Parathyroid adenoma (tissue), 2 donors: ENCODE data around the gene SECISBP2.

ENCODE experiments used
- H2AFZ ChIP-seq: fragments of 300-600 bp; sonication (generic); one replicate; pipeline ENCODE4 v1.7.0; 2017; ENCODE audit warnings: antibody characterized with exemption, mild to moderate bottlenecking
- H3K27ac ChIP-seq: fragments of 300-600 bp; sonication (generic); one replicate; pipeline ENCODE4 v1.7.0; 2017
- H3K27me3 ChIP-seq: fragments of 300-600 bp; sonication (generic); one replicate; pipeline ENCODE4 v1.7.0; 2017; ENCODE audit warnings: low read length; ENCODE audit not compliant: control insufficient read depth, insufficient read depth
- H3K36me3 ChIP-seq: fragments of 300-600 bp; sonication (generic); one replicate; pipeline ENCODE4 v1.7.0; 2017; ENCODE audit warnings: low read length; ENCODE audit not compliant: control insufficient read depth, insufficient read depth
- H3K4me1 ChIP-seq: fragments of 300-600 bp; sonication (generic); one replicate; pipeline ENCODE4 v1.7.0; 2017; ENCODE audit warnings: control low read depth
- H3K4me2 ChIP-seq: fragments of 300-600 bp; sonication (generic); one replicate; pipeline ENCODE4 v1.7.0; 2017; ENCODE audit warnings: low read length
- H3K4me3 ChIP-seq: fragments of 300-600 bp; sonication (generic); one replicate; pipeline ENCODE4 v1.7.0; 2017; ENCODE audit warnings: low read depth, low read length
- H3K79me2 ChIP-seq: fragments of 300-600 bp; sonication (generic); one replicate; pipeline ENCODE4 v1.7.0; 2017; ENCODE audit warnings: control low read depth
- H3K9ac ChIP-seq: fragments of 300-600 bp; sonication (generic); one replicate; pipeline ENCODE4 v1.7.0; 2017; ENCODE audit warnings: mild to moderate bottlenecking
- H3K9me3 ChIP-seq: fragments of 300-600 bp; sonication (generic); one replicate; pipeline ENCODE4 v1.7.0; 2017; ENCODE audit warnings: low read length; ENCODE audit not compliant: control insufficient read depth
- CTCF ChIP-seq: fragments of 300-600 bp; sonication (generic); IDR thresholded peaks from one replicate; pipeline ENCODE4 v1.7.0; 2017; ENCODE audit warnings: antibody characterized with exemption, mild to moderate bottlenecking
- donor health status: primary hyperparathyroidism.

Gene SECISBP2

GRCh38 chr9:89374176-89374575 is 55.9 kb downstream of the SECISBP2 start:
- Histone ChIP-seq H3K79me2 (no peaks in the 10 kb centered on the region), H3K9ac (no peak overlapping the region), H3K4me1 (no peaks in the 10 kb centered on the region), H3K36me3 (no peaks in the 10 kb centered on the region), H3K9me3 (no peaks in the 10 kb centered on the region), H3K4me2 (no peak overlapping the region), H2AFZ (no peak overlapping the region), H3K27ac (no peak overlapping the region), H3K27me3 (no peaks in the 10 kb centered on the region), H3K4me3 (no peak overlapping the region)
- no peak for TF ChIP-seq CTCF

GRCh38 chr9:89375191-89375760 is 57.0 kb downstream of the SECISBP2 start:
- no peaks in the 10 kb centered on the region for H3K4me1 ChIP-seq
- no peak overlapping the region for H2AFZ ChIP-seq
- H3K4me2 ChIP-seq: no peak overlapping the region
- no peaks in the 10 kb centered on the region for H3K79me2 ChIP-seq
- no peaks in the 10 kb centered on the region for H3K9me3 ChIP-seq
- H3K4me3 ChIP-seq: no peak overlapping the region
- H3K27me3 ChIP-seq: no peaks in the 10 kb centered on the region
- no peak overlapping the region for H3K9ac ChIP-seq
- no peak for TF ChIP-seq CTCF
- no peaks in the 10 kb centered on the region for H3K36me3 ChIP-seq
- H3K27ac ChIP-seq: no peak overlapping the region

- H2AFZ ChIP-seq: no peak overlapping the region
- no peaks in the 10 kb centered on the region for H3K4me1 ChIP-seq
- no peaks in the 10 kb centered on the region for H3K27me3 ChIP-seq
- H3K36me3 ChIP-seq: no peaks in the 10 kb centered on the region
- no peak overlapping the region for H3K27ac ChIP-seq
- no peaks in the 10 kb centered on the region for H3K79me2 ChIP-seq
- no peaks in the 10 kb centered on the region for H3K9me3 ChIP-seq
- H3K4me3 ChIP-seq: no peak overlapping the region
- TF ChIP-seq CTCF: no peak
- no peak overlapping the region for H3K4me2 ChIP-seq
- no peak overlapping the region for H3K9ac ChIP-seq
Measured at GRCh38 chr9:89376286-89376685, 58.0 kb downstream of the SECISBP2 start.

DNA sequence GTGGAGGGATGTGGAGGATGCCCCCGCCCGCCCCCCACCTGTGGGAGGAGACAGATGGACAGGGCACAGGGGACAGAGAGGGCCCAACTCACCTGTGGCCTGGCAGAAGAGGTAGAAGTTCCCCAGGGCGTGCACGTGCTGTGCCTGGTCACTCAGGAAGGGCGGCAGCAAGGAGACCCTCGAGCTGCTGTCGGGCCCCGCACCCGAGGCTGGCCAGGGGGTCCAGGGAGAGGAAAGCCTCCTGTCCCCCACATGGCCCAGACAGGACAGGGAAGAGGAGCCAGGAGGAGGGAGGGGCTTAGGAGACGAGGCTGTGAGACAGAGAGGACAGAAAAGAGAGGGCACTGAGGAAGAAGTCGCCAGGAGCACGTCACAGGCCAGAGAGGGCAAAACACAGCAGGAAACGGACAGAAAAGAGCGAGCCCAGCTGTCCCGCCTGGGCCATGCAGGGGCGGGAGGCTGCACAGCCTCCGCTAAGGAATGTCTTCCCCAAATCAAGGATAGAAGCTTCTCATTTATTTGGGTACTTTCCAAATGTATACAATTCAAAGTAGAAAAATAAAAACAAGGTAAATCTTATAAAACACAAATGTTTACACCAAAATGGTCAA is 58.5 kb downstream of the SECISBP2 start:
- TF ChIP-seq CTCF: no peak
- Histone ChIP-seq H3K27me3 (no peaks in the 10 kb centered on the region), H3K4me3 (no peak overlapping the region), H3K27ac (no peak overlapping the region), H3K9ac (no peak overlapping the region), H2AFZ (no peak overlapping the region), H3K79me2 (no peaks in the 10 kb centered on the region), H3K9me3 (no peaks in the 10 kb centered on the region), H3K4me2 (no peak overlapping the region), H3K36me3 (no peaks in the 10 kb centered on the region), H3K4me1 (no peaks in the 10 kb centered on the region)

GRCh38 chr9:89377411-89377810 is 59.1 kb downstream of the SECISBP2 start:
- no peak for TF ChIP-seq CTCF
- Histone ChIP-seq H3K36me3 (no peaks in the 10 kb centered on the region), H3K9ac (no peak overlapping the region), H3K4me2 (no peak overlapping the region), H2AFZ (no peak overlapping the region), H3K27ac (no peak overlapping the region), H3K9me3 (no peaks in the 10 kb centered on the region), H3K4me3 (no peak overlapping the region), H3K79me2 (no peaks in the 10 kb centered on the region), H3K27me3 (no peaks in the 10 kb centered on the region), H3K4me1 (no peaks in the 10 kb centered on the region)
